GM20000 (cell line): ENCODE data around the gene FOXE1.
A peak's percentile ranks its signal among the peaks of the same experiment; 100 is the strongest.

ENCODE experiments used
- DNase-seq: peaks from one replicate; pipeline ENCODE4 v3.0.0; 2012; ENCODE audit warnings: low spot score
- CTCF ChIP-seq: IDR thresholded peaks from 2 replicates; pipeline ENCODE4 v1.5.1; 2012; ENCODE audit warnings: mild to moderate bottlenecking, control low read depth; ENCODE audit errors: extremely low read depth, missing control alignments

FOXE1 gene

GRCh38 chr9:97853056-97853843 is at the start of gene FOXE1:
TSS of gene FOXE1 (plus strand) at chr9:97853226. CDS start at chr9:97853915, 689 bp downstream.
- no peak for TF ChIP-seq CTCF
- peak; percentile 46 for DNase-seq

GRCh38 chr9:97804059-97804365 is 49.0 kb upstream of the FOXE1 start:
- TF ChIP-seq CTCF, result no peak
- no peak for DNase-seq

GRCh38 chr9:97806721-97807120 is 46.3 kb upstream of the FOXE1 start:
- TF ChIP-seq CTCF, result no peak
- no peak for DNase-seq

- DNase-seq, result no peak
- TF ChIP-seq CTCF, result no peak
These were observed 45.3 kb upstream of the FOXE1 start for GRCh38 chr9:97807681-97808080.

- no peak for TF ChIP-seq CTCF
- no peak for DNase-seq
These were observed 44.6 kb upstream of the FOXE1 start for GRCh38 chr9:97808415-97808814.

- no peak for TF ChIP-seq CTCF
- no peak for DNase-seq
These were observed 44.1 kb upstream of the FOXE1 start for GRCh38 chr9:97808972-97809371.

- TF ChIP-seq CTCF, result no peak
- no peak for DNase-seq
These were observed 43.2 kb upstream of the FOXE1 start for GRCh38 chr9:97809666-97810344.
